Neural crest cell (in vitro differentiated cells): Measurements from ENCODE around the gene MRPS23. TPM values are rescaled to one million over a fixed set of nuclear protein-coding genes. Genes with fewer than 3 reads are reported as not detected.

ENCODE experiments used
- DNase-seq: peaks from one replicate; pipeline ENCODE4 v3.0.0; 2021; ENCODE audit warnings: low read depth, mixed read lengths, low spot score
- H3K27ac Mint-ChIP-seq: one replicate; pipeline ENCODE4 v1.8.0; 2021; ENCODE audit warnings: mild to moderate bottlenecking, mixed read lengths; ENCODE audit not compliant: unreplicated experiment
- H3K27me3 Mint-ChIP-seq: 2 replicates; pipeline ENCODE4 v1.8.0; 2021; ENCODE audit warnings: low read depth, mild to moderate bottlenecking, mixed read lengths
- H3K36me3 Mint-ChIP-seq: 2 replicates; pipeline ENCODE4 v1.8.0; 2021; ENCODE audit warnings: low read depth, mild to moderate bottlenecking, mixed read lengths
- H3K4me1 Mint-ChIP-seq: 2 replicates; pipeline ENCODE4 v1.8.0; 2021; ENCODE audit warnings: mixed read lengths
- H3K4me3 Mint-ChIP-seq: one replicate; pipeline ENCODE4 v1.8.0; 2021; ENCODE audit warnings: mild to moderate bottlenecking, mixed read lengths
- H3K9me3 Mint-ChIP-seq: 2 replicates; pipeline ENCODE4 v1.8.0; 2021; ENCODE audit warnings: mixed read lengths
- total RNA-seq: library from RNA; stranded (reverse); gene quantifications from 2 replicates; pipeline ENCODE4 v1.2.1, GENCODE V29; 2021
- TF ChIP-seq, protein P1 (sequence below): fragments of 200-600 bp; sonication (generic); conservative IDR thresholded peaks from 2 replicates; pipeline ENCODE4 v1.5.0; 2021; ENCODE audit warnings: antibody characterized with exemption, mild to moderate bottlenecking

Gene MRPS23
- total RNA-seq, 1 donor from 2014 or later = 63.0 TPM

DNA sequence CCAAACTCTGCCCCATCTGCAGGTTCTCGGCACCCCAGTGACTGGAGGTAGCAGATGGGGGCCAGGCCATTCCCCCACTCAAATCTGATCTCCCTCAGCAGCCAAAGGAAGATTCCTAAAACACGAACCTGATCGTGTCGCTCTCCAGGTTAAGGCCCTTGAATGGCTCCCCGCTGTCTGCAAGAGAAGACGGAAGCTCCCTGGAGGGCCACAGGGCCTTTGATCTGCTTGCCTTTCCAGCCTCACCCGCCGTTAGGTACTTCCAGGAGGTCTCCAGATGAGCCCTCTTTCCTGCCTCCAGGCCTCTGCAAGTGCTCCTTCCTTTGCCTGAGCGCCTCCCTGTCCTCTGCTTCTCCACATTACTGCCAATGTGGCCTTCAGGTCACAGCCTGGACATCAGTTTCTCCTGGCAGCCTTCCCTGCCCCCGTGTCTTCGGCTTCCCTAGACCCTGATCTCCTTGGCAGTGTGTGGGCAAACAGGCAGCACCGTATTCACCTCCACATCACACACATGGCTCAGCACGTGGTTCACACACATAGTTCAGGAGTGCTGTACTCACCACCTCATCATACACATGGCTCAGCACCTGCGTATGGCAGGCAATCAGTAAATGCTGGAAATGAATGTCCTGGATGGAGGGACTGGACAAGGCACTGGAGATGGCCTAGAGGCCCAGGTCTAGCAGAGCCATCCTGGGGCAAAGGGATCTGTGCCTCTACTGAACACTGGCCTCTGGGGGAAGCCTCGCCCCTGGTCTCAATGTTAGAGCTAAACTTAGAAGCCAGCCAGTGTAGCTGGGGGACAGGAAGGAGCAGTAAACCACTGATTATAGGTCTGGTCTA lies 26.4 kb upstream of the MRPS23 start:
- Mint-ChIP-seq H3K9me3 (no peaks in the 10 kb centered on the region), H3K27ac (peak overlapping the region; percentile 98), H3K36me3 (peaks cover 15% of the 10 kb centered on the region), H3K4me3 (peak overlapping the region; percentile 4), H3K27me3 (no peaks in the 10 kb centered on the region), H3K4me1 (peaks cover 87% of the 10 kb centered on the region)
- no peak for DNase-seq
- TF ChIP-seq, protein P1, sequence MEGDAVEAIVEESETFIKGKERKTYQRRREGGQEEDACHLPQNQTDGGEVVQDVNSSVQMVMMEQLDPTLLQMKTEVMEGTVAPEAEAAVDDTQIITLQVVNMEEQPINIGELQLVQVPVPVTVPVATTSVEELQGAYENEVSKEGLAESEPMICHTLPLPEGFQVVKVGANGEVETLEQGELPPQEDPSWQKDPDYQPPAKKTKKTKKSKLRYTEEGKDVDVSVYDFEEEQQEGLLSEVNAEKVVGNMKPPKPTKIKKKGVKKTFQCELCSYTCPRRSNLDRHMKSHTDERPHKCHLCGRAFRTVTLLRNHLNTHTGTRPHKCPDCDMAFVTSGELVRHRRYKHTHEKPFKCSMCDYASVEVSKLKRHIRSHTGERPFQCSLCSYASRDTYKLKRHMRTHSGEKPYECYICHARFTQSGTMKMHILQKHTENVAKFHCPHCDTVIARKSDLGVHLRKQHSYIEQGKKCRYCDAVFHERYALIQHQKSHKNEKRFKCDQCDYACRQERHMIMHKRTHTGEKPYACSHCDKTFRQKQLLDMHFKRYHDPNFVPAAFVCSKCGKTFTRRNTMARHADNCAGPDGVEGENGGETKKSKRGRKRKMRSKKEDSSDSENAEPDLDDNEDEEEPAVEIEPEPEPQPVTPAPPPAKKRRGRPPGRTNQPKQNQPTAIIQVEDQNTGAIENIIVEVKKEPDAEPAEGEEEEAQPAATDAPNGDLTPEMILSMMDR = no peak

DNA sequence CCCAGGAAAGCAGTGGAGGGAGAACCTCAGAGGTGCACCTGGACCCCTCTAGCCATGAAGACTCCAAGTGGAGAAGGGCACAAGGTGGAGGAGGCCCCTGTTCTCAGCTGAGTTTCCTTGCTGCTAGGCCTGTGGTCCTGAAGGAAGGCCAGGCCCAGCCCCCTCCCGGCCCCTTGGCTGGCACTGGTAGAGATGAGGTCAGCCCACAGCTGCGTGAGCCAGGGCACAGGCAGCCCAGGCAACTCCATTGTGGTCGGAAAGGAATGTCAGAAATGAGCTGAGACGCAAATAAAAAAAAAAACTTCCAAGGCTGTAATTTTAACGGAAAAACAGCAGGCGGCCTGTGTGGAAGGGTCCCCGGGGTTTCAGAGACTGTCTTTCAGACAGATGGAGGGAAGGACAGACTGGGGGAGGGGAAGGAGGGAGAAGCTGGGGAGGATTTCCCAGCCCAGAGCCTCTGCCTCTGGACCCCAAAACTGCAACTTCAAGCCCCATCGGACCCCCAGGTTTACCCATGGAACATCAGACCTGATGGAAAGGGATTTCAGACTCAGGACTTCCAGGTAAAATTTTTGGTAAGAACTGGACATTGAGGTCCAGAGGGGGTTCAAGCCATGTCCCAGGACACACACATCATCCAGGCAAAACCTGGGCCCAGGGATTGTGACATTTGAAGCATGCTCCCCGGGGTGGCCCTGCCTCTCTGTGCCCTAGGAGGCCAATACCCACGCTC lies 25.6 kb upstream of the MRPS23 start:
- Mint-ChIP-seq H3K4me1 (peaks cover 82% of the 10 kb centered on the region), H3K9me3 (no peaks in the 10 kb centered on the region), H3K4me3 (peak overlapping the region; percentile 74), H3K27ac (peak overlapping the region; percentile 98), H3K27me3 (no peaks in the 10 kb centered on the region), H3K36me3 (peaks cover 15% of the 10 kb centered on the region)
- TF ChIP-seq, protein P1 = peak; percentile 64
- DNase-seq = peak; percentile 66

DNA sequence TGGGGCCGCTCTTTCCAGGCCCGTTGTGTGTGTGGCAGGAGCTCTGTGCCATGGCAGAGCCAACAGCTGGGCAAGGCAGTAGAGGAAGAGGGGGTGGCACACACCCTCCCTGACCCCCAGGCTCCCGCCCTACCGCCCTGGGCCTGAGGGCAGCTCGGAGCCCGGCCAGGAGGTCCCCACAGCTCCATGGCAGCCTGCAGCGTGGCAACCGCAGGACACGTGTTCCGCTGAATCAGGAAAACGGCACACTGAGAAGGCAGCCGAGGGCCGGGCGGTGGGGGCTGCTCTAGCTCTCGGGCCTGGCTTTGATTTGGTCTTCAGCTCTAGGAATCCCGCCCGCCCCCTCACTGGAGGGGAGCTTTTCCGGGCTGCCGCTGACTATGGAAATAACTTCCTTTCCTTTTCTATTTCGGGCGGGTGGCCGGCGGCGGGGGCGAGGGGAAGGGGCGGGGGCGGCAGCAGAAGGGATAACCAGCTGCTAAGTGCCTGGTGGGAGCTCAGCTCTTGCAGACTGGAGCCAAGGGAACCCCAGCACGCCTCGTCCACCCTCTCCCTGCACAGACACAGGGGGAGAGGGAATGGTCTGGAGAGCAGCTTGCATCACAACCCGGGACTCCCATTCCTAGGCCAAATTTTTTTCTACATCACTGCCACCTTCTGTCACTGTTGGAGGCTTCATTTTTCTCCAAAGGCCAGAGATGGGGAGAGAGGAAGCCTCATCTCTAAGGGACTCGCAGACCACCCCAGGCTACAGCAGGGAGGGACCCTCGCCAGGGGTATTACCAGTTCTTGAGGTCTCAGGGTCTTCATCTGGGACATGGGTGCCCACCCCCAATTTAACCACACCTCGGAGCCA lies 24.8 kb upstream of the MRPS23 start:
- H3K27me3 Mint-ChIP-seq = no peaks in the 10 kb centered on the region

DNA sequence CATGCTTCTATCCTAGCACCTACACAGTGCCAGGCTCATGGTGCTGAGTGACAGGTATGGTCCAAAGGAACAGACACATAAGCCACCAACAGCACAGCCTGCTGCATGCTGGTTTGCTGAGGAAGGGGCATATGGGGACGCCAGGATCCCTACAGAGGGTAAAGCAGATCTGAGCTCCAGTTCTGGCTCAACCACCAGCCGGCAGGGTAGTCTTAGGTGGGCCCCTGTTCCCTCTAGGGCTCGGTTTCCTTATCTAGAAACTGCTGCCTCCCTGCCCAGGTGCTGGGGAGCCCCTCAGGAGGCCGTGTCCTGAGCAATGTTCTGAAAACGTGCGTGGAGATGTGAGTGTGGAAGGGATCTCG lies 24.2 kb upstream of the MRPS23 start:
- Mint-ChIP-seq H3K9me3 (no peaks in the 10 kb centered on the region), H3K4me3 (peak overlapping the region; percentile 49), H3K36me3 (peaks cover 15% of the 10 kb centered on the region), H3K4me1 (peaks cover 81% of the 10 kb centered on the region), H3K27ac (peak overlapping the region; percentile 97), H3K27me3 (no peaks in the 10 kb centered on the region)
- no peak for DNase-seq
- TF ChIP-seq, protein P1 = no peak

More for the DNA sequence above, 24.8 kb upstream of the MRPS23 start:
- Mint-ChIP-seq H3K27ac (peak overlapping the region; percentile 97), H3K9me3 (no peaks in the 10 kb centered on the region), H3K4me3 (peak overlapping the region; percentile 74), H3K4me1 (peaks cover 82% of the 10 kb centered on the region), H3K36me3 (peaks cover 18% of the 10 kb centered on the region)
- DNase-seq = peak; percentile 68
- TF ChIP-seq, protein P1 = no peak
